H1 (cell line): Measurements from ENCODE around the gene SERTAD2. TPM values are rescaled to one million over a fixed set of nuclear protein-coding genes. Genes with fewer than 3 reads are reported as not detected.

Experiments used
- BCL11A ChIP-seq, 2 experiments: IDR thresholded peaks; one replicate each; pipeline ENCODE4 v1.6.1; 2011; ENCODE audit warnings: low read depth in 2 of 2, low read length in 2 of 2, mild to moderate bottlenecking in 2 of 2
- BRCA1 ChIP-seq: IDR thresholded peaks from 2 replicates; pipeline ENCODE4 v1.6.1; 2012; ENCODE audit warnings: low read depth, low read length, improper control_type of control experiment
- JUND ChIP-seq: IDR thresholded peaks from 2 replicates; pipeline ENCODE4 v1.6.1; 2011; ENCODE audit warnings: mild to moderate bottlenecking, improper control_type of control experiment, low read length
- KDM5A ChIP-seq: fragments of 200-600 bp; IDR thresholded peaks from 2 replicates; pipeline ENCODE4 v1.7.1; 2012; ENCODE audit warnings: mild to moderate bottlenecking, low read length, inconsistent platforms, mixed read lengths
- POLR2A ChIP-seq, 2 experiments: IDR thresholded peaks; 1 replicate in 1 of 2; 2 replicates in 1 of 2; pipeline ENCODE4 v1.6.1; 2011; ENCODE audit warnings: low read depth in 2 of 2, low read length in 2 of 2, mild to moderate bottlenecking in 2 of 2; ENCODE audit errors: control extremely low read depth in 1 of 2
- RFX5 ChIP-seq: IDR thresholded peaks from 2 replicates; pipeline ENCODE4 v1.6.1; 2011; ENCODE audit warnings: low read depth, low read length, improper control_type of control experiment, borderline replicate concordance
- SP1 ChIP-seq: IDR thresholded peaks from 2 replicates; pipeline ENCODE4 v1.6.1; 2011; ENCODE audit warnings: low read depth, low read length
- SP2 ChIP-seq: IDR thresholded peaks from 2 replicates; pipeline ENCODE4 v1.6.1; 2012; ENCODE audit warnings: mild to moderate bottlenecking, low read length, inconsistent platforms
- polyA plus RNA-seq, 7 experiments: library from polyadenylated mRNA; depleted of rRNA in 3 of 7; stranded (reverse) in 5 of 7; unstranded in 2 of 7; fragments of >200 nt in 5 of 7; fragments of 200-250 nt in 2 of 7; gene quantifications; 1 replicate in 5 of 7; 2 replicates in 1 of 7; 4 replicates in 1 of 7; pipeline versions ENCODE4 v1.2.1 to v1.2.3, GENCODE V29; 2011 to 2013; ENCODE audit warnings: missing spikeins in 2 of 7, mixed read lengths in 2 of 7
- total RNA-seq: library from RNA; stranded (reverse); fragmentation: NEBNext Ultra II Directional; extraction: Animal tissue kit (Norgen Biotek cat#: 25700); gene quantifications from 2 replicates; pipeline ENCODE4 v1.2.1, GENCODE V29; 2021

SERTAD2 gene
- total and polyA plus RNA-seq, 2 of the 8 experiments (the other 6 are each of a cell fraction or from before 2014, with no cell fraction given), result 2.9 to 4.5 TPM

GRCh38 chr2:64587561-64587960, 66.2 kb downstream of the SERTAD2 start (continued):
- TF ChIP-seq KDM5A (no peak), BRCA1 (no peak), SP2 (no peak), RFX5 (no peak), BCL11A (IDR thresholded peaks at IDR 0.05; ENCODE audit: low read depth in 2 of 2, low read length in 2 of 2) (no peak), JUND (no peak), SP1 (no peak), POLR2A (IDR thresholded peaks at IDR 0.05; ENCODE audit: control extremely low read depth in 1 of 2, low read depth in 2 of 2, low read length in 2 of 2) (no peak)
- TF ChIP-seq, all 59 proteins: peak for 0
